Stimulated activated CD4-positive, alpha-beta T cell treated with anti-CD3 and anti-CD28 coated beads, Interleukin-15, amount 100 ng/mL, for 24 hours (primary cell): ENCODE results near the gene ATP2B2.
A peak's percentile ranks its signal among the peaks of the same experiment; 100 is the strongest.
"Not testable (repeated sequence)": the region's sequence is repeated elsewhere in the genome, so short reads cannot be mapped to it uniquely, and the experiment has no call there.

Experiments used
- DNase-seq: peaks from one replicate; pipeline ENCODE4 v3.0.0-alpha.2; 2020

ATP2B2 gene

DNA sequence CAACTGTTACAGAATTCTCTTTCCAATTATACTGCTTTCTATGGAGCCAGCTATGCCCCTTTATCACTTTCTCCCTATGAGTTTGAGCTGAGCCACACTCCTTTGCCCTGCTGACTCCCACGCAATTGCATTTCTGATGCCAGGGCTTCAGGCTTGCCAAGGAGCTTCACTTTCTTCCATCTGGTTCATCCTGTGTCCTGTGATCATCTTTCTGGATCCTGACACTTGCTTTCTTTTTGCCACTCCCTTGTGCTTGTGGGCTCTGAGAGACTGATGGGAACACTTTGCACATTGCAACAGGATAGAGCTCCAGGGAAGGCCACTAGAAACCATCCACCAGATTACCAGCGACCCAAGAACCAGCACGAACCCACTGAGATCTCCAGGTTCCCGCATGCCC is 107.5 kb downstream of the ATP2B2 start:
- no peak for DNase-seq

DNA sequence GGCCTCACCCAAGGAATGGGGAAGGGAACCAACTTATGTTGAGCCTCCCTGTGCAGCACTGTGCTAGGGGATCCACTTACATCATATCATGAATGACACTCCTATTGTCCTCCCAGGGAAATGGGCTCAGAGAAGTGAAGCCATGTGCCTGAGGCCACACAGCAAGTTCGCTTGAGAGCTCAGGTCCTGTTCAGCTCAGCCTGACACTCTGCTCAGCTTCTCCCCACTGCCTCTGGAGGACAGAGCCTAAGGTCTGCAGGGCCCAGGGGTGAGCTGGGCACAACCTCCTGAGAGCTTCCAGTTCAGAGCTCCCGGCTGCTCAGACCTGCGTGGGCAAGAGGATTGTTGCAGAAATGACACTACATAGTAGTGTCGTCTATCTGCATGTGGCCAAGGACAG is 108.5 kb downstream of the ATP2B2 start:
- no peak for DNase-seq

DNA sequence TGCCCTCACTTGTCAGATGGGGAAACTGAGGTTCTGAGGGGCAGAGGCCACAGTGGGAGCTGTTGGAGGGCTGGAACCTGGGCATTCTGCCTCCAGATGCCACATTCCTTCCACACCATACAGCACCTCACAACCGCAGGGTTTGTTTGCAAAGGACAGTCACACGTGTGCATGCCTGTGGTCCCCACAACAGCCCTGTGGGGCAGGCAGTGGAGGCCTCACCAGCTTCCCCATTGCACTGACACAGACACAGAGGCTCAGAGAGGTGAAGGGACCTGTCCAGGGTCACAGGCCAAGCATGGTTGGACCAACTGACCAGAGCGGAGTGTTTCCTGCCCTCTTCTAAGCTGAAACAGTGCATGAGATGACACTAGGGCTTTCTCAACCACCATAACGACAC is 109.3 kb downstream of the ATP2B2 start:
- no peak for DNase-seq

DNA sequence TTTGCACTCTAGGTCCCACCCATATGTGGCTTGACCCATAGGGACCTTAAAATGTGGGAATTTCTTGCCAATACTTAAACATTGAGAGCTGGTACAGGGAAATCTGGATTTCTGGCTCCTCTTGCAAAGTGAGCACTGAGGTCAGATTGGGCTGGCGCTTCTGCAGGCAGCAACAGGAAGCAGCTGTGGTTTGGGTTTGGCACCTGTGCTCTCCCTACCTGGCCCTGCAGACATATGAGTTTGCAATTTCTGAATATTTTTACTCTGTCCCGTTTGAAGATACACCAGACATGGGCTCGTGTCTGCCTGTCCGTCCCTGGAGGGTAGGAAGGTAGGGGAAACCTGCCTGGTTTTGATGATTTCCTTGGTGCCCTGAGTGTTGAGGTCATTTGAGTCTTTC is 109.7 kb downstream of the ATP2B2 start:
- DNase-seq: peak; percentile 20

GRCh38 chr3:10395196-10395595 is 110.2 kb downstream of the ATP2B2 start:
- DNase-seq: no peak

- DNase-seq: no peak
Measured at GRCh38 chr3:10394491-10395025, 110.8 kb downstream of the ATP2B2 start.

- DNase-seq: no peak
Measured at GRCh38 chr3:10393514-10393913, 111.9 kb downstream of the ATP2B2 start.

DNA sequence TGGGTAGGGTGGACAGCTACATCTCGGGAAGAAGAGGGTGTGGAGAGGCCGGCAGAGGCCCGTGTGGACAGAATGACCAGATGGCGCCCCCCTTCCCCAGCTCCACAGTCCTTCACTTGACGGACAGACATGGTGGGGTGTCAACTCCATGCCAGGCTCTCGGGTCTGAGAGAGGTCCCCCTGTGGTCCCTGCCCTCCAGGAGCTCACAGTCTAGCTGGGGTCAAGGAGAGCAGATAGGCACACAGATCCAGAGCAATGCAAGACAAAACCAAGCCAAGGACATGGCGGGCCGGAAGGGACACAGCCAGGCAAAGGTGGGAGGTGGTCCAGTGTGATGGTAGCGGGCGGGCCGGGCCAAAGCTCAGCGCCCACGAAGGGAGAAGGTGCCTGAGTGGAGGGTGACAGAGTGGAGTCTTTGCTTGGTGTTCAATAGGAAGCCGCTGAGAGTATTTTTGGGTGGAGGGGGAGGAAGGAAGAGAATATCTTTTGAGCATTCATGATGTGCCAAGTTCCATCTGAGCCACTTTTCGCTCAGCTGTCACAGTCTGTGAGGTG is 112.4 kb downstream of the ATP2B2 start:
- no peak for DNase-seq

GRCh38 chr3:10392244-10392643 is 113.1 kb downstream of the ATP2B2 start:
- no peak for DNase-seq

GRCh38 chr3:10391391-10391790 is 114.0 kb downstream of the ATP2B2 start:
- no peak for DNase-seq

DNA sequence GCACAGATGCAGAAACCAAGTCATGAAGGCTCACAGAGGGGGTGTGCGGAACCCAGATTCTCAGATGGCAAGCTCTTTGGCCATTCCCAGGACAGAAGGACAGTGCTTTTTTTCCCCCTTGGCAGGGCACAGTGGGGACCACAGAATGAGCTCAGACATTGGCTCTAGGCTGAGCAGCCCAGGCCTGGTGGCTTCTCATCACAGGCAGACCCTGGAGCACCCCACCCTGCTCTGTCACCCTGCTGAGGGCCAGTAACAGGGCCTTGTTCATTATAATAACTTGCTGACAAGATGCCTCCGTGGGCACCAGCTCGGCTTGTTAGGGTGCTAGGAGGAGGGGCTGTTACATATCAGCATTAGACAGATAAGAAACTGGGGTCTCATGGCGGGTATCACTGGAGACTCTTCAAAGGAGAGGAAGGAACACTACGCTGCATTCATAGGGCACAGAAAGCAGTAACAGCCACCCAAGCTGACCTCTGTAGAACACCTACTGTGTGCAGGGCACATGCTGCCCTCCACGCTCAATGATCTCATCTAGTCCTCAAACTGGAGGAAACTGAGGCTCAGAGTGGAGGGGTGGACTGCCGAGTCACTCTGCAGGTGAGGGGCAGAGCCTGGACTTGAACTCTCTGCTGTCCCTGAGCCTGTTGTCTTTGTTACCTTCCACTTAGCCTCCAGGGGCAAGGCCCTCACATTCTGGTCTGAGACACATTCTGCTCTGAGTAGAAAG is 114.6 kb downstream of the ATP2B2 start:
- DNase-seq: no peak

DNA sequence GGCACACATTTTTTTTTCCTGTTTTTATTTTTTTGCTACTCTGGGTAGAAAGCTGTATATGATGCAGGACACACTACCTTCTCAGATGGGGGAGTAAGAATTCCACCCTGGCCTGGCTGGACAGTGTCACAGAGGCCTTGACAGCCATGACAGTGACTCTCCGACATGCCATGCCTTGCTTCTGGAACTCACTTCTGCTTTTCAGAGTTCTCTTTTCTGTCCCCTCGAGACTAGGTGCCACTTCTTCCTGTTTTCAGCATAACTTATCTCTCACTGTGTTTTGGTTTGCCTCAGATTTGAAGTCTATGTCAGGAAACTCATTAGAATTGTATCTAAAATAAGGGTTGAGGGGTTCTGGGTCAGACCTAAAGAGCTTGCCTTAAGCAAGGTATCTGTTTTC is 115.4 kb downstream of the ATP2B2 start:
- no peak for DNase-seq

DNA sequence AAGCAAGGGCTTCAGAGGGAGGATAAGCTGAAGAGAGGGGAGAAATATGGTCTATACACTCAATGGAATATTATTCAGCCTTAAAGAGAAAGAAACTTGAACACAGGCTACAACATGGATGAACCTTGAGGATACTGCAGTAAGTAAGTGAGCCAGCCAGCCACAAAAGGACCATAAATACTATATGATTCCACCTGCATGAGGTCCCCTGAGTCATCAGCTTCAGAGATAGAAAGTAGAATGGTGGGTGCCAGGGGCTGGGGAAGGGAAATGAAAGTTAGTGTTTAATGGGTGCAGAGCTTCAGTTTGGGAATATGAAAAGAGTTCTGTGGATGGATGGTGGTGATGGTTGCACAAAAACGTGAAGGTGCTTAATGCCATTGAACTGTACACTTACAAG is 116.0 kb downstream of the ATP2B2 start:
- DNase-seq: peak; percentile 11

GRCh38 chr3:10387881-10388609 is 117.3 kb downstream of the ATP2B2 start:
- DNase-seq: no peak

DNA sequence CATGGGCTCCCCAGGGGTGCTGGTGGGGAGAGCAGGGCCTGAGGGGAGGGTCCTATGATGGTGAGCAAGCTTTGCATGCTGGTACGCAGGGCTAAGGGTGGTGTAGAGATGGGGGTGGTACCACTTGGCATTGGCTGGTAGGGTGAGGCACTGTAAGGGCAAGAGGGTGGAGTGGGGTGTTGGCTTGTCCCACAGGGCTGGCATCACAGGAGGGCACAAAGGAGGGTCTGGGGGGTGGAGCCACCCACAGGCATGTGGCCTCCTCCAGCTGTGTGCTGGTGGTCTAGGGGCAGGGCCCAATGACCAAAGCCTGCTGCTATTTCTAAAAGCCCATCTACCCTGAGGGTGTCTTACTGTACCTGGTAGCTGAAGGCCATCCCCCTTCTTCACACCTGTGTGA is 119.3 kb downstream of the ATP2B2 start:
- no peak for DNase-seq

DNA sequence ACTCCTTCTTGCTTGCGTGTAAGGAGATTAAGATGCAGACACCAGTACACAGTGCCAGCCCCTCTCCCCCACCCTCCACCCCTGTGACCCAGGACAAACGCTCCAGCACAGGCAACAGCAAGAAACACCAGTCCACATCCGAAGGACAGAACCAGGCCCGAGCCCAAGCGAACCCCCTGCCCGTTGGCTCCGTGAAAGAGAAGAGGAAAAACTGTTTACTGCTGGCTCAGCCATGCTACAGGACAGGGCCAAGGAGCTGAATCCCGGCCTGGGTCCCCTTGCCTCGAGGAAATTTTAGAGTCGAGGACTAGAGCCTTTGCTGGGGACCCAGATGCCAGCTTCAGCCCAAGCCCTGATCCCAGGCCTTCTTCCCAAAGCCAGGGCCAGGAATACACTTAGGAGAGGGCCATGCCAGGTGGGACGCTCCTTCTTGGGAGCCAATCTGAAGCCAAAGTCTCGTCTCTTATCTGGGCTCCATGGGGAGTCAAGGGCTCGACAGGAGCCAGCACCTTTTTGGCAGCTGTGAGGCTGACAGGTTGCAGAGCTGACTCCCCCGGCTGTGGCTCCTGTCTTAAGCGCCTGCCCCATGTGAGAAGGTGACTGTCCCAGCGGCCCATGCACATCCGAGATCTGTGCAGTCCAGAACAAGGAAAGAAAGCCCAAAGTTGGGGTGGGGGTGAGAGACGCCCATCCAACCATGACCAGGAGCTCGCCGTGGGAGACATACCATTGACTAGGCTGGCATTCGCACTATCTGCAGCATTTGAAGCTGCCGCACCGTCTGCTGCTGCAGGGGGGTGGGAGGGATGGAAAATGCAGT is 120.6 kb downstream of the ATP2B2 start:
- DNase-seq: no peak

GRCh38 chr3:10383850-10384248 is 121.5 kb downstream of the ATP2B2 start:
- no peak for DNase-seq

GRCh38 chr3:10382892-10383849 is 122.2 kb downstream of the ATP2B2 start:
- DNase-seq: no peak

GRCh38 chr3:10382445-10382844 is 122.9 kb downstream of the ATP2B2 start:
- not testable (repeated sequence) for DNase-seq

GRCh38 chr3:10381336-10381735 is 124.0 kb downstream of the ATP2B2 start:
- DNase-seq: no peak

DNA sequence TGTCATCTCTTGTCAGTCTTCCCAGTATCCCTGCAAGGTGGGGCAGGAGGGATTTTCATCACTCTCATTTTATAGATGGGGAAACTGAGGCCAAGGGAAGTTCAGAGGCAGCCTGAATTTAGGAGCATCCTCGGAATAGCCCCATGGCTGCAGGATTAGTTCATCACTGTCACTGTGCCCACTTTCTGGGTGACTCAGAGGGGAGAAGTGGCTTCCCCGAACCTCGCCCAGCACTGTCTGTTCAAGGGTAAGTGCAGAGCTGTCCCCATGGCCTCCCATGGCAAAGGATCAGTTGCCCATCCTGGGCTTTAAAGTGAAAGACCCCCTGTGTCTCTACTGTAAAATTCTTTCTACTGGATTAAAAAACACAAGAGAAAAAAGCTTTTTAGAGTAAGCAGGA is 124.5 kb downstream of the ATP2B2 start:
- no peak for DNase-seq

DNA sequence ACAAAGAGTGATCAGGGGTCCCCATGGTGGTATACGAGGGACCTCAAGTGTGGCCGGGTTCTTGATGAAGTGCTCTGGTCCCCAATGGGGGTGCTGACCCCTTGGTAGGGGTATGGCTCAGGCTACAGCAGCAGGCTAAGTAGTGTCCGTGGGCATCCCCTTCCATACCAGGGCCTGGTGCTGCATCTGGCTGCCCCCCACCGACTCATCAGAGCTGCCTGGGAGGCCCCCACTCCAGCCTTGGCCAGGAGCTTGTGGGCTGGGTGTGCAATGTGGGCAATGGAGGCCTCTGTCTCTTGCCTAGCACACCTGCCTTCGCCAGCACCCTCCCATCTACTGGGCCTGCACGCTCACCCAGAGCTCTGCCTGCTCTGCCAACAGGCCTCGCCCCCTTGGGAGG is 125.4 kb downstream of the ATP2B2 start:
- DNase-seq: no peak
